Thoracic aorta (tissue), 2 donors: ENCODE data around the gene TOR2A. TPM values are rescaled to one million over a fixed set of nuclear protein-coding genes. Genes with fewer than 3 reads are reported as not detected.

Experiments
- ATAC-seq: fragments of 150-250 bp; one replicate; pipeline ENCODE4 v1.8.0; 2017; ENCODE audit warnings: low read depth; ENCODE audit not compliant: insufficient number of reproducible peaks, low FRiP score
- DNase-seq: peaks from one replicate; pipeline ENCODE4 v3.0.0-alpha.2; 2020; ENCODE audit warnings: low spot score
- H3K27ac ChIP-seq, 2 donors: fragments of 200-600 bp; sonication (generic); 1 replicate in 1 of 2; 2 replicates in 1 of 2; pipeline ENCODE4 v1.5.1; 2016; ENCODE audit warnings: mild to moderate bottlenecking in 2 of 2, moderate library complexity in 2 of 2
- H3K27me3 ChIP-seq: fragments of 200-600 bp; sonication (generic); replicated peaks from 2 replicates; pipeline ENCODE4 v1.6.0; 2016; ENCODE audit warnings: mild to moderate bottlenecking; ENCODE audit not compliant: insufficient read depth
- H3K36me3 ChIP-seq: fragments of 200-600 bp; sonication (generic); one replicate; pipeline ENCODE4 v1.5.1; 2016
- H3K4me1 ChIP-seq, 2 donors: fragments of 200-600 bp; sonication (generic); 1 replicate in 1 of 2; 2 replicates in 1 of 2; pipeline versions ENCODE4 v1.5.1 to v1.6.0; 2016; ENCODE audit warnings: low read depth in 2 of 2, mild to moderate bottlenecking in 1 of 2; ENCODE audit not compliant: control insufficient read depth in 1 of 2
- H3K4me3 ChIP-seq: fragments of 200-600 bp; sonication (generic); 2 replicates; pipeline ENCODE4 v1.5.1; 2016; ENCODE audit warnings: mild to moderate bottlenecking
- H3K9me3 ChIP-seq: fragments of 200-600 bp; sonication (generic); 2 replicates; pipeline ENCODE4 v1.5.1; 2016
- CTCF ChIP-seq: fragments of 200-600 bp; sonication (generic); IDR thresholded peaks from one replicate; pipeline ENCODE4 v1.5.1; 2019; ENCODE audit warnings: antibody characterized with exemption
- total RNA-seq, 2 donors: library from RNA; depleted of rRNA; stranded (reverse); fragments of >200 nt; gene quantifications; one replicate each; pipeline versions ENCODE4 v1.1.0 to v1.2.3, GENCODE V29; 2016

Gene TOR2A
- total RNA-seq, 2 donors from 2014 or later, result 14.5 to 16.9 TPM

GRCh38 chr9:127714951-127715469 is 20.1 kb downstream of the TOR2A start:
- Histone ChIP-seq H3K27me3 (no peaks in the 10 kb centered on the region), H3K4me1 (peaks cover 7 to 13% of the 10 kb centered on the region in 2 donors), H3K36me3 (no peaks in the 10 kb centered on the region), H3K9me3 (no peaks in the 10 kb centered on the region), H3K4me3 (peak overlapping the region; percentile 99), H3K27ac (peak overlapping the region; percentile 66 to 68)
- no peak for DNase-seq
- ATAC-seq, result peak; percentile 10
- no peak for TF ChIP-seq CTCF

GRCh38 chr9:127714020-127714750 is 20.9 kb downstream of the TOR2A start:
- no peaks in the 10 kb centered on the region for H3K9me3 ChIP-seq
- no peaks in the 10 kb centered on the region for H3K36me3 ChIP-seq
- no peak for DNase-seq
- no peak overlapping the region for H3K27ac ChIP-seq
- H3K4me3 ChIP-seq, result peak overlapping the region; percentile 99
- no peaks in the 10 kb centered on the region for H3K27me3 ChIP-seq
- H3K4me1 ChIP-seq, result peaks cover 7 to 13% of the 10 kb centered on the region in 2 donors
- ATAC-seq, result no peak
- TF ChIP-seq CTCF, result no peak

GRCh38 chr9:127712867-127713266 is 22.2 kb downstream of the TOR2A start:
- DNase-seq (no peak), ATAC-seq (no peak)
- peaks cover 7 to 13% of the 10 kb centered on the region in 2 donors for H3K4me1 ChIP-seq
- no peaks in the 10 kb centered on the region for H3K36me3 ChIP-seq
- H3K27ac ChIP-seq, result no peak overlapping the region
- no peak for TF ChIP-seq CTCF
- no peaks in the 10 kb centered on the region for H3K9me3 ChIP-seq
- H3K4me3 ChIP-seq, result no peak overlapping the region
- H3K27me3 ChIP-seq, result no peaks in the 10 kb centered on the region

- no peaks in the 10 kb centered on the region for H3K27me3 ChIP-seq
- H3K36me3 ChIP-seq, result no peaks in the 10 kb centered on the region
- peaks cover 7 to 13% of the 10 kb centered on the region in 2 donors for H3K4me1 ChIP-seq
- TF ChIP-seq CTCF, result no peak
- H3K9me3 ChIP-seq, result no peaks in the 10 kb centered on the region
- ATAC-seq (no peak), DNase-seq (no peak)
- no peak overlapping the region for H3K27ac ChIP-seq
- no peak overlapping the region for H3K4me3 ChIP-seq
Measured at GRCh38 chr9:127712371-127712770, 22.7 kb downstream of the TOR2A start.

GRCh38 chr9:127711831-127712274 is 23.2 kb downstream of the TOR2A start:
- Histone ChIP-seq H3K4me3 (no peak overlapping the region), H3K27me3 (no peaks in the 10 kb centered on the region), H3K9me3 (no peaks in the 10 kb centered on the region), H3K4me1 (peaks cover 7 to 13% of the 10 kb centered on the region in 2 donors), H3K36me3 (no peaks in the 10 kb centered on the region), H3K27ac (no peak overlapping the region)
- DNase-seq (no peak), ATAC-seq (no peak)
- TF ChIP-seq CTCF, result no peak
